T-cell (primary cell): ENCODE data around the gene SVIP. TPM values are rescaled to one million over a fixed set of nuclear protein-coding genes. Genes with fewer than 3 reads are reported as not detected.

ENCODE experiments used
- ATAC-seq, 4 experiments: fragments of 200-7000 bp in 3 of 4; fragments of 150-1000 bp in 1 of 4; cut with Tn5 transposase; replicated peaks in 1 of 4; 1 replicate in 3 of 4; 2 replicates in 1 of 4; pipeline ENCODE4 v1.10.0; 2021; ENCODE audit warnings: moderate library complexity in 3 of 4, mild to moderate bottlenecking in 2 of 4, moderate number of reproducible peaks in 1 of 4
- CTCF ChIA-PET, 2 donors: fragments of 300-600 bp; sonication (Branson Sonifier 250); formaldehyde crosslinking; loops; one replicate each; lab custom pipeline; 2022; ENCODE audit warnings: antibody characterized with exemption in 2 of 2; lab: Charles Lee
- POLR2A ChIA-PET, 2 donors: fragments of 300-600 bp; sonication (Branson Sonifier 250); formaldehyde crosslinking; loops; one replicate each; lab custom pipeline; 2022; ENCODE audit warnings: antibody characterized with exemption in 2 of 2; lab: Charles Lee
- DNase-seq, 35 experiments: peaks; one replicate each; pipeline versions ENCODE4 v3.0.0 to v3.0.0-alpha.2; 2013 to 2023
- H3K27ac ChIP-seq: one replicate; pipeline ENCODE4 v1.5.1; 2013; ENCODE audit warnings: low read length
- H3K27me3 ChIP-seq, 2 experiments: replicated peaks in 1 of 2; 1 replicate in 1 of 2; 2 replicates in 1 of 2; pipeline versions ENCODE4 v1.6.1 to v1.7.0; 2013; ENCODE audit warnings: low read length in 1 of 2, mixed read lengths in 1 of 2; ENCODE audit not compliant: control insufficient read depth in 2 of 2, insufficient read depth in 2 of 2; ENCODE audit errors: extremely low read depth in 1 of 2
- H3K36me3 ChIP-seq, 2 donors: 1 replicate in 1 of 2; 2 replicates in 1 of 2; pipeline versions ENCODE4 v1.6.1 to v1.7.0; 2013; ENCODE audit warnings: low read length in 1 of 2; ENCODE audit not compliant: control insufficient read depth in 2 of 2, insufficient read depth in 1 of 2; ENCODE audit errors: extremely low read depth in 1 of 2
- H3K4me1 ChIP-seq, 2 experiments: 1 replicate in 1 of 2; 2 replicates in 1 of 2; pipeline versions ENCODE4 v1.6.1 to v1.7.0; 2013; ENCODE audit warnings: low read length in 2 of 2, mixed read lengths in 1 of 2; ENCODE audit not compliant: insufficient read depth in 2 of 2, control insufficient read depth in 1 of 2; ENCODE audit errors: extremely low read depth in 1 of 2
- H3K4me3 ChIP-seq, 2 donors: 1 replicate in 1 of 2; 2 replicates in 1 of 2; pipeline versions ENCODE4 v1.5.1 to v1.7.0; 2013; ENCODE audit warnings: mild to moderate bottlenecking in 2 of 2, low read length in 1 of 2, moderate library complexity in 1 of 2; ENCODE audit not compliant: control insufficient read depth in 1 of 2; ENCODE audit errors: extremely low read depth in 1 of 2
- H3K9me3 ChIP-seq: 2 replicates; pipeline ENCODE4 v1.7.0; 2013
- H3K27ac Mint-ChIP-seq, 2 donors: one replicate each; pipeline ENCODE4 v1.8.0; 2020 to 2021; ENCODE audit warnings: mild to moderate bottlenecking in 2 of 2, mixed read lengths in 2 of 2
- H3K27me3 Mint-ChIP-seq, 2 donors: one replicate each; pipeline ENCODE4 v1.8.0; 2021 to 2022; ENCODE audit warnings: mixed read lengths in 2 of 2
- H3K36me3 Mint-ChIP-seq: one replicate; pipeline ENCODE4 v1.8.0; 2021; ENCODE audit warnings: mixed read lengths
- H3K4me1 Mint-ChIP-seq, 3 donors: one replicate each; pipeline ENCODE4 v1.8.0; 2020 to 2022; ENCODE audit warnings: mixed read lengths in 3 of 3, mild to moderate bottlenecking in 1 of 3
- H3K4me3 Mint-ChIP-seq, 3 donors: one replicate each; pipeline ENCODE4 v1.8.0; 2020 to 2022; ENCODE audit warnings: mild to moderate bottlenecking in 3 of 3, mixed read lengths in 3 of 3, moderate library complexity in 3 of 3
- H3K9me3 Mint-ChIP-seq, 3 donors: one replicate each; pipeline ENCODE4 v1.8.0; 2020 to 2022; ENCODE audit warnings: mixed read lengths in 3 of 3
- WGBS: methylation state at CpG from one replicate; pipeline ENCODE4 v1.1.5; 2013; ENCODE audit warnings: missing lambda C conversion rate; ENCODE audit not compliant: insufficient coverage; 5-methylcytosine and 5-hydroxymethylcytosine counted together
- total RNA-seq, 35 experiments: library from RNA in 6 of 35; stranded (reverse) in 6 of 35; fragments of 120-200 nt in 1 of 35; gene quantifications; one replicate each; pipeline versions ENCODE4 v1.2.1 to v1.2.4 and lab custom pipeline; 2013 to 2026

Gene SVIP
- total RNA-seq, 5 donors from 2014 or later (not counting 1 experiment from before 2014, with no cell fraction given): 40.9 to 53.4 (median 48.4) TPM

- no peaks in the 10 kb centered on the region for H3K9me3 ChIP-seq
- CTCF ChIA-PET: interaction anchor here in 1 of 2 donors (1.5 kb wide), 1 partner anchor 29 kb away, joined by 3 read pairs; the partner anchor contains the start of gene SVIP
- DNase-seq (no peak), ATAC-seq (no peak)
- H3K4me3 Mint-ChIP-seq: no peak overlapping the region
- 84% methylated on average over 2 of the region's 5 CpGs for whole genome bisulfite sequencing
- no peak overlapping the region for H3K27ac ChIP-seq
- no peaks in the 10 kb centered on the region for H3K36me3 ChIP-seq
- no peaks in the 10 kb centered on the region for H3K36me3 Mint-ChIP-seq
- peaks cover 4 to 7% of the 10 kb centered on the region in 2 donors for H3K27me3 Mint-ChIP-seq
- no peaks in the 10 kb centered on the region for H3K4me1 ChIP-seq
- no peaks in the 10 kb centered on the region for H3K27me3 ChIP-seq
- H3K27ac Mint-ChIP-seq: no peak overlapping the region
- POLR2A ChIA-PET: no interaction called here
- no peaks in the 10 kb centered on the region for H3K4me1 Mint-ChIP-seq
- H3K9me3 Mint-ChIP-seq: no peaks in the 10 kb centered on the region
- no peak overlapping the region for H3K4me3 ChIP-seq
These were observed 29.1 kb downstream of the SVIP start for GRCh38 chr11:22800482-22800881.

GRCh38 chr11:22798901-22799300, 30.7 kb downstream of the SVIP start:
- Mint-ChIP-seq H3K36me3 (no peaks in the 10 kb centered on the region), H3K27ac (no peak overlapping the region), H3K9me3 (no peaks in the 10 kb centered on the region), H3K4me3 (no peak overlapping the region), H3K27me3 (peaks cover 4 to 7% of the 10 kb centered on the region in 2 donors), H3K4me1 (no peaks in the 10 kb centered on the region)
- DNase-seq: no peak
- no peak overlapping the region for H3K27ac ChIP-seq
- no peak for ATAC-seq
- ChIA-PET POLR2A (no interaction called here), CTCF (interaction anchor here (0.6 to 2.6 kb wide), 2 partner anchors 12 to 15 kb away, joined by 3 to 6 read pairs; no protein-coding TSS in a partner anchor)
- no peaks in the 10 kb centered on the region for H3K36me3 ChIP-seq
- H3K4me1 ChIP-seq: no peaks in the 10 kb centered on the region
- H3K9me3 ChIP-seq: no peaks in the 10 kb centered on the region
- no CpG with 5 or more reads among the region's 1 CpG for WGBS
- no peaks in the 10 kb centered on the region for H3K27me3 ChIP-seq
- no peak overlapping the region for H3K4me3 ChIP-seq

GRCh38 chr11:22797047-22797446, 32.6 kb downstream of the SVIP start:
- POLR2A ChIA-PET: no interaction called here
- Histone ChIP-seq H3K4me1 (no peaks in the 10 kb centered on the region), H3K27me3 (no peaks in the 10 kb centered on the region), H3K9me3 (no peaks in the 10 kb centered on the region), H3K4me3 (no peak overlapping the region), H3K36me3 (no peaks in the 10 kb centered on the region), H3K27ac (no peak overlapping the region)
- Mint-ChIP-seq H3K27ac (no peak overlapping the region), H3K27me3 (peaks cover 4 to 7% of the 10 kb centered on the region in 2 donors), H3K4me3 (no peak overlapping the region), H3K4me1 (no peaks in the 10 kb centered on the region), H3K36me3 (no peaks in the 10 kb centered on the region), H3K9me3 (no peaks in the 10 kb centered on the region)
- CTCF ChIA-PET: interaction anchor here (2.2 to 2.6 kb wide), 2 partner anchors 10 to 11 kb away, joined by 6 to 8 read pairs; no protein-coding TSS in a partner anchor
- no peak for DNase-seq
- ATAC-seq: no peak
- no CpG with 5 or more reads among the region's 3 CpGs for WGBS

GRCh38 chr11:22795914-22796313, 33.7 kb downstream of the SVIP start:
- Mint-ChIP-seq H3K4me3 (no peak overlapping the region), H3K9me3 (no peaks in the 10 kb centered on the region), H3K36me3 (no peaks in the 10 kb centered on the region), H3K4me1 (no peaks in the 10 kb centered on the region), H3K27ac (no peak overlapping the region), H3K27me3 (peaks cover 4 to 5% of the 10 kb centered on the region in 2 donors)
- ChIA-PET POLR2A (no interaction called here), CTCF (interaction anchor here (0.5 to 2.2 kb wide), 2 partner anchors 8 to 259 kb away, joined by 3 to 8 read pairs; no protein-coding TSS in a partner anchor)
- no peaks in the 10 kb centered on the region for H3K9me3 ChIP-seq
- H3K27ac ChIP-seq: no peak overlapping the region
- H3K36me3 ChIP-seq: no peaks in the 10 kb centered on the region
- no peaks in the 10 kb centered on the region for H3K27me3 ChIP-seq
- WGBS: no CpG with 5 or more reads among the region's 1 CpG
- DNase-seq (no peak), ATAC-seq (no peak)
- no peaks in the 10 kb centered on the region for H3K4me1 ChIP-seq
- no peak overlapping the region for H3K4me3 ChIP-seq

DNA sequence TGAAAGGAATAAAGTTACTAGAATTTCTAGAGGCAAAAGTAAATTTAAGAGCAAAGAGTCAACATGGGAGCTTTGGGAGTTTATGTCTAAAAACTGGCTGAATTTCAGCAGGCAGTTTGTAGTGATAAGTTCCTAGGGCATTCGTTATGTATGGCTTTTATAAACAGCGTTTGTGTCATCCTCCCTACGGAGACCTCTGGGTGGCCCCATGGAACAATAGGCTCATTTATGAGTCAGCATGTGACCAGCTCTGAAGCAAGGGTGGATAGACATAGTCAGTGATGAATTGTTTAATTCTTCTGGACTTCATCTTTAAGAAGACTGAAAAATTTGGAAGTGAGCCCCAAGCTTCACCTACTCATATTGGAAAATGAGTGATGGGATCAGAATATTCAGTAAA, 37.1 kb downstream of the SVIP start:
- ChIA-PET POLR2A (no interaction called here), CTCF (no interaction called here)
- no peak overlapping the region for H3K4me3 Mint-ChIP-seq

DNA sequence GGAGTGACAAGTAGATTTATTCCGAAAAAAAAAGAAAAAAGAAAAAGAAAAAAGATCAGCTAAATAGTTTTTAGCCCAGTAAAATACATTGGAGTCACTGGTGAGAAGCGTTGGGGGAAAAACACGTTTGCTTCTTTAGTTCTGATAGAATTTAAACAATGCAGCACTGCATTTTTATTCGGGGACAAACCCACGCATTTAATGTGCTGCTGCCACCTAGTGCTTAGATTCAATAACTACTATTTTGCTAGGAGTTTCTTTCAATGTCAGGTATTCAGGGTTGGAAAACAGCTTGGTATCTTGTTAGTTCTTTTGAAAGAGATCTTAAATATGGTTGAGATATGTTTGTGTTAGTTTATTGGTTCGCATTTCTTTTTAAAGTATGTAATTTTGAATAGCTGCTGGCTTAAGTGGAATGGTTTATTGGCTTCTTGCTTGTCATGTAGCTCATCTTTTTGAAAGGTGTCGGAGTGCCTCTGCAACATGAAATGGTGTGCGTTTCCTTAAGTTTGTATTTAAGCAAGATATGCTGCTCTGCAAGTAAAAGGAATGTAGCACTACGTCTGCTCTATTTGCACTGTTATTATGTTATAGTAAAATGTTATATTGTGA, 41.9 kb downstream of the SVIP start:
- H3K27ac ChIP-seq: no peak overlapping the region
- ATAC-seq: peak in 3 of 4 experiments; percentile 35 to 52 (median 49)
- Mint-ChIP-seq H3K4me3 (no peak overlapping the region), H3K4me1 (no peaks in the 10 kb centered on the region), H3K9me3 (no peaks in the 10 kb centered on the region), H3K27ac (no peak overlapping the region), H3K36me3 (no peaks in the 10 kb centered on the region), H3K27me3 (no peaks in the 10 kb centered on the region)
- H3K4me3 ChIP-seq: no peak overlapping the region
- H3K9me3 ChIP-seq: no peaks in the 10 kb centered on the region
- H3K27me3 ChIP-seq: no peaks in the 10 kb centered on the region
- 60% methylated on average over 4 of the region's 9 CpGs for WGBS
- CTCF ChIA-PET: interaction anchor here (0.6 to 2.4 kb wide), 22 partner anchors 8 to 544 kb away, joined by 3 to 17 read pairs (median 4); no protein-coding TSS in a partner anchor
- H3K36me3 ChIP-seq: no peaks in the 10 kb centered on the region
- POLR2A ChIA-PET: no interaction called here
- no peaks in the 10 kb centered on the region for H3K4me1 ChIP-seq
- DNase-seq: peak in 24 of 35 experiments; percentile 1 to 61 (median 10)

More for the DNA sequence above, 37.1 kb downstream of the SVIP start:
- Mint-ChIP-seq H3K9me3 (no peaks in the 10 kb centered on the region), H3K36me3 (no peaks in the 10 kb centered on the region), H3K4me1 (no peaks in the 10 kb centered on the region), H3K27me3 (no peaks in the 10 kb centered on the region), H3K27ac (no peak overlapping the region)
- no peak overlapping the region for H3K27ac ChIP-seq
- H3K4me3 ChIP-seq: no peak overlapping the region
- H3K9me3 ChIP-seq: no peaks in the 10 kb centered on the region
- H3K27me3 ChIP-seq: no peaks in the 10 kb centered on the region
- H3K36me3 ChIP-seq: no peaks in the 10 kb centered on the region
- DNase-seq (no peak), ATAC-seq (no peak)
- WGBS: 75% methylated on average over 2 of the region's 3 CpGs
- no peaks in the 10 kb centered on the region for H3K4me1 ChIP-seq
